SK-N-SH treated with all-trans-retinoic acid at 6 μM for 48 hours (cell line): ENCODE measurements around the gene NIPAL4.

ENCODE experiments used
- ATAC-seq: fragments of 200-7000 bp; cut with Tn5 transposase; 3 replicates; pipeline ENCODE4 v1.9.1; 2020; ENCODE audit warnings: mild to moderate bottlenecking, moderate library complexity
- ARNTL ChIP-seq: fragments of 450-650 bp; formaldehyde crosslinking; IDR thresholded peaks from 2 replicates; pipeline ENCODE4 v1.5.0; 2020; ENCODE audit warnings: low read depth, mild to moderate bottlenecking, moderate library complexity, borderline replicate concordance
- BACH2 ChIP-seq: fragments of 250-450 bp; sonication (Bioruptor Pico); IDR thresholded peaks from 2 replicates; pipeline ENCODE4 v1.9.0; 2021; ENCODE audit warnings: mild to moderate bottlenecking, borderline replicate concordance
- CSDC2 ChIP-seq: fragments of 250-450 bp; sonication (Bioruptor Pico); IDR thresholded peaks from 2 replicates; pipeline ENCODE4 v1.5.0; 2020; ENCODE audit warnings: mild to moderate bottlenecking, moderate library complexity
- ESRRG ChIP-seq: fragments of 250-450 bp; sonication (Bioruptor Pico); IDR thresholded peaks from 2 replicates; pipeline ENCODE4 v1.6.1; 2021; ENCODE audit warnings: mild to moderate bottlenecking
- GLIS3 ChIP-seq: fragments of 250-450 bp; sonication (Bioruptor Pico); IDR thresholded peaks from 2 replicates; pipeline ENCODE4 v1.5.0; 2020; ENCODE audit warnings: mild to moderate bottlenecking, moderate library complexity
- ISL1 ChIP-seq: fragments of 250-450 bp; sonication (Bioruptor Pico); IDR thresholded peaks from 2 replicates; pipeline ENCODE4 v2.1.2; 2022; ENCODE audit warnings: mild to moderate bottlenecking, moderate library complexity
- OSR1 ChIP-seq: fragments of 250-450 bp; sonication (Bioruptor Pico); IDR thresholded peaks from 2 replicates; pipeline ENCODE4 v1.8.0; 2022; ENCODE audit warnings: moderate library complexity, mild to moderate bottlenecking, inconsistent platforms
- PPARA ChIP-seq: fragments of 250-450 bp; sonication (Bioruptor Pico); IDR thresholded peaks from 2 replicates; pipeline ENCODE4 v1.5.0; 2020; ENCODE audit warnings: mild to moderate bottlenecking, borderline replicate concordance
- RARB ChIP-seq: fragments of 250-450 bp; sonication (Bioruptor Pico); IDR thresholded peaks from 2 replicates; pipeline ENCODE4 v1.8.0; 2021; ENCODE audit warnings: mild to moderate bottlenecking, moderate library complexity
- SNAI2 ChIP-seq: fragments of 250-450 bp; sonication (Bioruptor Pico); IDR thresholded peaks from 2 replicates; pipeline ENCODE4 v1.5.0; 2020; ENCODE audit warnings: mild to moderate bottlenecking, moderate library complexity
- TCF4 ChIP-seq: fragments of 250-450 bp; sonication (Bioruptor Pico); IDR thresholded peaks from 2 replicates; pipeline ENCODE4 v1.8.0; 2021; ENCODE audit warnings: mild to moderate bottlenecking, moderate library complexity, borderline replicate concordance
- TOX ChIP-seq: fragments of 250-450 bp; sonication (Bioruptor Pico); IDR thresholded peaks from 2 replicates; pipeline ENCODE4 v1.8.0; 2021; ENCODE audit warnings: mild to moderate bottlenecking, moderate library complexity, borderline replicate concordance
- ZC3H10 ChIP-seq: fragments of 250-450 bp; sonication (Bioruptor Pico); IDR thresholded peaks from 2 replicates; pipeline ENCODE4 v1.5.1; 2021; ENCODE audit warnings: mild to moderate bottlenecking, moderate library complexity
- ZFP3 ChIP-seq: fragments of 250-450 bp; sonication (Bioruptor Pico); IDR thresholded peaks from 2 replicates; pipeline ENCODE4 v1.5.0; 2020; ENCODE audit warnings: mild to moderate bottlenecking, moderate library complexity
- ZFP30 ChIP-seq: fragments of 450-650 bp; formaldehyde crosslinking; IDR thresholded peaks from 2 replicates; pipeline ENCODE4 v1.5.0; 2022; ENCODE audit warnings: mild to moderate bottlenecking, moderate library complexity
- ZNF565 ChIP-seq: fragments of 450-650 bp; formaldehyde crosslinking; conservative IDR thresholded peaks from 2 replicates; pipeline ENCODE4 v1.5.0; 2020; ENCODE audit warnings: low read depth, mild to moderate bottlenecking, moderate library complexity
- ZNF70 ChIP-seq: fragments of 450-650 bp; formaldehyde crosslinking; IDR thresholded peaks from 2 replicates; pipeline ENCODE4 v1.5.0; 2020; ENCODE audit warnings: mild to moderate bottlenecking, moderate library complexity
- ZNF8 ChIP-seq: fragments of 450-650 bp; formaldehyde crosslinking; IDR thresholded peaks from 2 replicates; pipeline ENCODE4 v1.5.0; 2020; ENCODE audit warnings: mild to moderate bottlenecking, moderate library complexity
- TF ChIP-seq, protein P1 (sequence below): fragments of 250-450 bp; sonication (Bioruptor Pico); IDR thresholded peaks from 2 replicates; pipeline ENCODE4 v1.5.1; 2021; ENCODE audit warnings: mild to moderate bottlenecking, moderate library complexity
- TF ChIP-seq, protein P2 (sequence below): fragments of 250-450 bp; sonication (Bioruptor Pico); IDR thresholded peaks from 2 replicates; pipeline ENCODE4 v1.5.0; 2020; ENCODE audit warnings: mild to moderate bottlenecking, moderate library complexity
- TF ChIP-seq, protein P3 (sequence below): fragments of 250-450 bp; sonication (Bioruptor Pico); IDR thresholded peaks from 2 replicates; pipeline ENCODE4 v1.5.1; 2020; ENCODE audit warnings: low read depth, mild to moderate bottlenecking, moderate library complexity
- TF ChIP-seq, protein P4 (sequence below): fragments of 250-450 bp; sonication (Bioruptor Pico); IDR thresholded peaks from 2 replicates; pipeline ENCODE4 v1.8.0; 2020; ENCODE audit warnings: mild to moderate bottlenecking, moderate library complexity, borderline replicate concordance
- TF ChIP-seq, protein P5 (sequence below): fragments of 250-450 bp; sonication (Bioruptor Pico); IDR thresholded peaks from 2 replicates; pipeline ENCODE4 v1.8.0; 2021; ENCODE audit warnings: low read depth, mild to moderate bottlenecking, moderate library complexity, borderline replicate concordance

Gene NIPAL4

DNA sequence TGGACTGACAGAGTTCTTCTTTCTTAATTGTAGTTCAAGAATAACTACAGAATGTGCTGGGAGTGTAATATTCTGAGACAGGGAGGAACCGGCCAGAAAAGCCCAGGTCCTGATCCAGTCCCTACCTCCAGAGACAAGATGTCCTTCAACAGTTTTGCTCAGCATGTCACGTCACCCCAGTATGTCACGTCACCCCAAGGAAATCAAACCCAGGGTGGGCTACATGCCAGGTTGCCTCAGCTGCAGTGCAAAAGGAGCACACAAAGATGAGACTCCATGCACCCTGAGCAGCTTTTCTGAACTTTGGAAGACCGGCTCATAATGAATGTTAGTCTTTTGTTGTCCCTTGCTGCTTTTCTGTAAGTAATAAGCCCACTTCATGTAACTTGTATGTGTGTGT lies 25.9 kb upstream of the NIPAL4 start:
- no peak for ATAC-seq
- TF ChIP-seq, protein P1, sequence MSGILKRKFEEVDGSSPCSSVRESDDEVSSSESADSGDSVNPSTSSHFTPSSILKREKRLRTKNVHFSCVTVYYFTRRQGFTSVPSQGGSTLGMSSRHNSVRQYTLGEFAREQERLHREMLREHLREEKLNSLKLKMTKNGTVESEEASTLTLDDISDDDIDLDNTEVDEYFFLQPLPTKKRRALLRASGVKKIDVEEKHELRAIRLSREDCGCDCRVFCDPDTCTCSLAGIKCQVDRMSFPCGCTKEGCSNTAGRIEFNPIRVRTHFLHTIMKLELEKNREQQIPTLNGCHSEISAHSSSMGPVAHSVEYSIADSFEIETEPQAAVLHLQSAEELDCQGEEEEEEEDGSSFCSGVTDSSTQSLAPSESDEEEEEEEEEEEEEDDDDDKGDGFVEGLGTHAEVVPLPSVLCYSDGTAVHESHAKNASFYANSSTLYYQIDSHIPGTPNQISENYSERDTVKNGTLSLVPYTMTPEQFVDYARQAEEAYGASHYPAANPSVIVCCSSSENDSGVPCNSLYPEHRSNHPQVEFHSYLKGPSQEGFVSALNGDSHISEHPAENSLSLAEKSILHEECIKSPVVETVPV (CRISPR knock-in tag): no peak
- TF ChIP-seq ZFP3 (CRISPR knock-in tag): no peak
- no peak for TF ChIP-seq BACH2 (CRISPR knock-in tag)
- no peak for TF ChIP-seq ZFP30 (CRISPR knock-in tag)
- TF ChIP-seq TCF4: no peak
- TF ChIP-seq ARNTL (CRISPR knock-in tag): no peak

DNA sequence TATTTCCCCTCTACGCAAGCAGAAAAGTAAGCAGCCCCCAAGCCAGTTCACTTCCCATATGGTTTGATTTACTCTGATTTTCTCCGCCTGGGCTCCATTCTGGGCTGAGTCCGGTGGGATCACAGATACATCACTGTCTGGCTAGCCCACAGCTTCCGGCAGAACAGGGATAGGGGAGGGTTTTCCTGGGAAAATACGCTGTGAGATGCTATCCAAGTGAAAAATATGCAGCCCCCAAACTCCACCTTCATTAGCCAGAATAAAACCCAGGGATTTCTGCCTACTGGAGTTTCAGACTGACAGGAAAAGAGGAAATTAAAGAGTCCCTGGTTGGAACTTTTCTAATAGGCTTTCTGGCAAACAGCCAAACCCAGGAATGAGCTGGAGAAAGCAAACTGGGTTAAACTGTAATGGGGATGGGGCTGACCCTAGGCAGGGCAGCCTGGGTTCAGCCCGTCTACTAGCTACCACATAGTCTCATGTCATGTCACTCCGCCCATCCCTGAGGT lies 16.9 kb upstream of the NIPAL4 start:
- peak; percentile 93 for ATAC-seq
- TF ChIP-seq ISL1 (CRISPR knock-in tag): peak; percentile 50; the same call in 1 of the 2 replicates
- no peak for TF ChIP-seq PPARA (CRISPR knock-in tag)
- 0 out of 2 replicates have a peak, but pooled peaks have one; percentile 24 for TF ChIP-seq ZFP3 (CRISPR knock-in tag)
- TF ChIP-seq, protein P2, sequence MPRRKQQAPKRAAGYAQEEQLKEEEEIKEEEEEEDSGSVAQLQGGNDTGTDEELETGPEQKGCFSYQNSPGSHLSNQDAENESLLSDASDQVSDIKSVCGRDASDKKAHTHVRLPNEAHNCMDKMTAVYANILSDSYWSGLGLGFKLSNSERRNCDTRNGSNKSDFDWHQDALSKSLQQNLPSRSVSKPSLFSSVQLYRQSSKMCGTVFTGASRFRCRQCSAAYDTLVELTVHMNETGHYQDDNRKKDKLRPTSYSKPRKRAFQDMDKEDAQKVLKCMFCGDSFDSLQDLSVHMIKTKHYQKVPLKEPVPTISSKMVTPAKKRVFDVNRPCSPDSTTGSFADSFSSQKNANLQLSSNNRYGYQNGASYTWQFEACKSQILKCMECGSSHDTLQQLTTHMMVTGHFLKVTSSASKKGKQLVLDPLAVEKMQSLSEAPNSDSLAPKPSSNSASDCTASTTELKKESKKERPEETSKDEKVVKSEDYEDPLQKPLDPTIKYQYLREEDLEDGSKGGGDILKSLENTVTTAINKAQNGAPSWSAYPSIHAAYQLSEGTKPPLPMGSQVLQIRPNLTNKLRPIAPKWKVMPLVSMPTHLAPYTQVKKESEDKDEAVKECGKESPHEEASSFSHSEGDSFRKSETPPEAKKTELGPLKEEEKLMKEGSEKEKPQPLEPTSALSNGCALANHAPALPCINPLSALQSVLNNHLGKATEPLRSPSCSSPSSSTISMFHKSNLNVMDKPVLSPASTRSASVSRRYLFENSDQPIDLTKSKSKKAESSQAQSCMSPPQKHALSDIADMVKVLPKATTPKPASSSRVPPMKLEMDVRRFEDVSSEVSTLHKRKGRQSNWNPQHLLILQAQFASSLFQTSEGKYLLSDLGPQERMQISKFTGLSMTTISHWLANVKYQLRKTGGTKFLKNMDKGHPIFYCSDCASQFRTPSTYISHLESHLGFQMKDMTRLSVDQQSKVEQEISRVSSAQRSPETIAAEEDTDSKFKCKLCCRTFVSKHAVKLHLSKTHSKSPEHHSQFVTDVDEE (CRISPR knock-in tag): peak; percentile 36; the same call in 1 of the 2 replicates
- TF ChIP-seq ZNF565 (CRISPR knock-in tag): no peak
- no peak for TF ChIP-seq ZC3H10 (CRISPR knock-in tag)
- TF ChIP-seq, protein P1 (CRISPR knock-in tag): no peak; the same call in 1 of the 2 replicates
- no peak for TF ChIP-seq RARB (CRISPR knock-in tag)
- TF ChIP-seq SNAI2 (CRISPR knock-in tag): no peak
- TF ChIP-seq, protein P3, sequence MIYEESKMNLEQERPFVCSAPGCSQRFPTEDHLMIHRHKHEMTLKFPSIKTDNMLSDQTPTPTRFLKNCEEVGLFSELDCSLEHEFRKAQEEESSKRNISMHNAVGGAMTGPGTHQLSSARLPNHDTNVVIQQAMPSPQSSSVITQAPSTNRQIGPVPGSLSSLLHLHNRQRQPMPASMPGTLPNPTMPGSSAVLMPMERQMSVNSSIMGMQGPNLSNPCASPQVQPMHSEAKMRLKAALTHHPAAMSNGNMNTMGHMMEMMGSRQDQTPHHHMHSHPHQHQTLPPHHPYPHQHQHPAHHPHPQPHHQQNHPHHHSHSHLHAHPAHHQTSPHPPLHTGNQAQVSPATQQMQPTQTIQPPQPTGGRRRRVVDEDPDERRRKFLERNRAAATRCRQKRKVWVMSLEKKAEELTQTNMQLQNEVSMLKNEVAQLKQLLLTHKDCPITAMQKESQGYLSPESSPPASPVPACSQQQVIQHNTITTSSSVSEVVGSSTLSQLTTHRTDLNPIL (CRISPR knock-in tag): no peak
- TF ChIP-seq ZNF8 (CRISPR knock-in tag): no peak
- TF ChIP-seq CSDC2: no peak
- no peak for TF ChIP-seq TOX (CRISPR knock-in tag)
- TF ChIP-seq BACH2 (CRISPR knock-in tag): no peak
- TF ChIP-seq, protein P4, sequence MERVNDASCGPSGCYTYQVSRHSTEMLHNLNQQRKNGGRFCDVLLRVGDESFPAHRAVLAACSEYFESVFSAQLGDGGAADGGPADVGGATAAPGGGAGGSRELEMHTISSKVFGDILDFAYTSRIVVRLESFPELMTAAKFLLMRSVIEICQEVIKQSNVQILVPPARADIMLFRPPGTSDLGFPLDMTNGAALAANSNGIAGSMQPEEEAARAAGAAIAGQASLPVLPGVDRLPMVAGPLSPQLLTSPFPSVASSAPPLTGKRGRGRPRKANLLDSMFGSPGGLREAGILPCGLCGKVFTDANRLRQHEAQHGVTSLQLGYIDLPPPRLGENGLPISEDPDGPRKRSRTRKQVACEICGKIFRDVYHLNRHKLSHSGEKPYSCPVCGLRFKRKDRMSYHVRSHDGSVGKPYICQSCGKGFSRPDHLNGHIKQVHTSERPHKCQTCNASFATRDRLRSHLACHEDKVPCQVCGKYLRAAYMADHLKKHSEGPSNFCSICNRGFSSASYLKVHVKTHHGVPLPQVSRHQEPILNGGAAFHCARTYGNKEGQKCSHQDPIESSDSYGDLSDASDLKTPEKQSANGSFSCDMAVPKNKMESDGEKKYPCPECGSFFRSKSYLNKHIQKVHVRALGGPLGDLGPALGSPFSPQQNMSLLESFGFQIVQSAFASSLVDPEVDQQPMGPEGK (CRISPR knock-in tag): no peak
- TF ChIP-seq ZNF70: no peak
- no peak for TF ChIP-seq ESRRG (CRISPR knock-in tag)
- no peak for TF ChIP-seq ARNTL (CRISPR knock-in tag)
- TF ChIP-seq ZFP30 (CRISPR knock-in tag): no peak
- TF ChIP-seq, protein P5, sequence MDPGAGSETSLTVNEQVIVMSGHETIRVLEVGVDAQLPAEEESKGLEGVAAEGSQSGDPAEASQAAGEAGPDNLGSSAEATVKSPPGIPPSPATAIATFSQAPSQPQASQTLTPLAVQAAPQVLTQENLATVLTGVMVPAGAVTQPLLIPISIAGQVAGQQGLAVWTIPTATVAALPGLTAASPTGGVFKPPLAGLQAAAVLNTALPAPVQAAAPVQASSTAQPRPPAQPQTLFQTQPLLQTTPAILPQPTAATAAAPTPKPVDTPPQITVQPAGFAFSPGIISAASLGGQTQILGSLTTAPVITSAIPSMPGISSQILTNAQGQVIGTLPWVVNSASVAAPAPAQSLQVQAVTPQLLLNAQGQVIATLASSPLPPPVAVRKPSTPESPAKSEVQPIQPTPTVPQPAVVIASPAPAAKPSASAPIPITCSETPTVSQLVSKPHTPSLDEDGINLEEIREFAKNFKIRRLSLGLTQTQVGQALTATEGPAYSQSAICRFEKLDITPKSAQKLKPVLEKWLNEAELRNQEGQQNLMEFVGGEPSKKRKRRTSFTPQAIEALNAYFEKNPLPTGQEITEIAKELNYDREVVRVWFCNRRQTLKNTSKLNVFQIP (CRISPR knock-in tag): no peak
- TF ChIP-seq TCF4: peak; percentile 53
- TF ChIP-seq OSR1 (CRISPR knock-in tag): no peak
- TF ChIP-seq GLIS3: no peak
